MM.1S (cell line): ENCODE results near the gene IYD.

Experiments
- CTCF ChIP-seq: fragments of 300-600 bp; sonication (generic); IDR thresholded peaks from 2 replicates; pipeline ENCODE4 v1.5.1; 2016; ENCODE audit warnings: antibody characterized with exemption, low read length, mixed read lengths
- EZH2phosphoT487 ChIP-seq: fragments of 300-600 bp; sonication (generic); IDR thresholded peaks from 2 replicates; pipeline ENCODE4 v1.6.1; 2018; ENCODE audit warnings: antibody characterized with exemption, low read length

- TF ChIP-seq CTCF (no peak), EZH2phosphoT487 (no peak)
Measured at GRCh38 chr6:150352321-150353296, 16.2 kb upstream of the IYD start.
